ENCODE data around the gene FADS6.
"Not testable (repeated sequence)": the region's sequence is repeated elsewhere in the genome, so short reads cannot be mapped to it uniquely, and the experiment has no call there.

The FADS6 gene

DNA sequence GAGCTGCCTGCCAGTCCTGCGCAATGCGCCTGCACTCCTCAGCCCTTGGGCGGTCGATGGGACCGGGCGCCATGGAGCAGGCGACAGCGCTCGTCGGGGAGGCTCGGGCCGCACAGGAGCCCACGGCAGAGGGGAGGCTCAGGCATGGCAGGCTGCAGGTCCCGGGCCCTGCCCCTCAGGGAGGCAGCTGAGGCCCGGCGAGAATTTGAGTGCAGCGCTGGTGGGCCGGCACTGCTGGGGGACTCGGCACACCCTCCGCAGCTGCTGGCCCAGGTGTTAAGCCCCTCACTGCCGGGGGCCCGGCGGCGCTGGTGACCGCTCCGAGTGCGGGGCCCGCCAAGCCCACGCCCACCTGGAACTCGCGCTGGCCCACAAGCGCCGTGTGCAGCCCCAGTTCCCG lies 13.6 kb upstream of the FADS6 start:
- H3K4me3 ChIP-seq (replicated peaks; ENCODE audit: low read depth, low read length): no peak overlapping the region
- DNase-seq (ENCODE audit: extremely low read depth, low read depth): no peak
- TF ChIP-seq, protein P1, sequence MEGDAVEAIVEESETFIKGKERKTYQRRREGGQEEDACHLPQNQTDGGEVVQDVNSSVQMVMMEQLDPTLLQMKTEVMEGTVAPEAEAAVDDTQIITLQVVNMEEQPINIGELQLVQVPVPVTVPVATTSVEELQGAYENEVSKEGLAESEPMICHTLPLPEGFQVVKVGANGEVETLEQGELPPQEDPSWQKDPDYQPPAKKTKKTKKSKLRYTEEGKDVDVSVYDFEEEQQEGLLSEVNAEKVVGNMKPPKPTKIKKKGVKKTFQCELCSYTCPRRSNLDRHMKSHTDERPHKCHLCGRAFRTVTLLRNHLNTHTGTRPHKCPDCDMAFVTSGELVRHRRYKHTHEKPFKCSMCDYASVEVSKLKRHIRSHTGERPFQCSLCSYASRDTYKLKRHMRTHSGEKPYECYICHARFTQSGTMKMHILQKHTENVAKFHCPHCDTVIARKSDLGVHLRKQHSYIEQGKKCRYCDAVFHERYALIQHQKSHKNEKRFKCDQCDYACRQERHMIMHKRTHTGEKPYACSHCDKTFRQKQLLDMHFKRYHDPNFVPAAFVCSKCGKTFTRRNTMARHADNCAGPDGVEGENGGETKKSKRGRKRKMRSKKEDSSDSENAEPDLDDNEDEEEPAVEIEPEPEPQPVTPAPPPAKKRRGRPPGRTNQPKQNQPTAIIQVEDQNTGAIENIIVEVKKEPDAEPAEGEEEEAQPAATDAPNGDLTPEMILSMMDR (IDR thresholded peaks at IDR 0.05; ENCODE audit: low read depth, low read length, missing control alignments): no peak

DNA sequence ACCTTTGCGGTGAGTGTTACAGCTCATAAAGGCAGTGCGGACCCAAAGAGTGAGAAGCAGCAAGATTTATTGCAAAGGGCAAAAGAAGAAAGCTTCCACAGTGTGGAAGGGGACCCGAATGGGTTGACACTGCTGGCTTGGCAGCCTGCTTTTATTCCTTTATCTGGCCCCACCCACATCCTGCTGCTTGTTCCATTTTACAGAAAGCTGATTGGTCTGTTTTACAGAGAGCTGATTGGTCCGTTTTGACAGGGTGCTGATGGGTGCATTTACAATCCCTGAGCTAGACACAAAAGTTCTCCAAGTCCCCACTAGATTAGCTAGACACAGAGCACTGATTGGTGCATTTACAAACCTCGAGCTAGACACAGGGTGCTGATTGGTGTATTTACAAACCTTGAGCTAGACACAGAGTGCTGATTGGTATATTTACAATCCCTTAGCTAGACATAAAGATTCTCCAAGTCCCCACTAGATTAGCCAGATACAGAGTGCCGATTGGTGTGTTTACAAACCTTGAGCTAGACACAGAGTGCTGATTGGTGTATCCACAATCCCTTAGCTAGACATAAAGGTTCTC lies 12.9 kb upstream of the FADS6 start:
- not testable (repeated sequence) for DNase-seq (ENCODE audit: extremely low read depth, low read depth)

DNA sequence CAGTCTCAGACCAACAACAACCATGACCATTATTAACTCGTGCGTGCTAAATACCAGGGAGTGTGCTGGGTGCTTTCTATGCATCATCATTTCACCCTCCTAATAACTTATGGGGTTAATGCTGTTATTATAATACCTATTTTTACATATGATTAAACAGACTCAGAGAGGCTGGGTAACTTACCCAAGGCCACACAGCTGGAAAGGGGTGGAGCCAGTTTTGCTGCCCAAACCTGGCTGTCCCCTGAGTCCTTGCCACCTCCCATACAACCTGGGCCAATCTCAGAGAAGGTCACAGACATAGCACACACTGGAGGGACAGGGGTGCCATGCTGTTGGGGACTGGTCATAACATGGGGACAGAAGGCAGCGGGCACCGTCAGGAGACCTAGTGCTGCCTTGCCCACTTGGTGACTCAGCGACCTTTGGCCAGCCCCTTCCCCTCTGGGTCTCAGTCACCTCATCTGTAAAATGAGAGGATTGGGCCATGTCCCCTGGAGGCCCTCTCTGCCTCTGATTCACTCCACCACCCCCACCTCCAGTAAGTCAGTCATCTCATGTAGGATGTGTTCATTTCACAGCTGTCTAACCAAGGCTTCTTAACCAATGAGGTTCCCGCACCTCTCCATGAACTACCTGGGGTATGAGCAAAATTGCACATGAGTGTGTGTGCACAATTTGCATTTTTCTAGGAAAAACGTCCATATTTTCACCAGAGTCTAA lies 11.4 kb upstream of the FADS6 start:
- no peak for DNase-seq (ENCODE audit: extremely low read depth, low read depth)
- no peak overlapping the region for H3K4me3 ChIP-seq (replicated peaks; ENCODE audit: low read depth, low read length)
- TF ChIP-seq, protein P1 (IDR thresholded peaks at IDR 0.05; ENCODE audit: low read depth, low read length, missing control alignments): no peak

More for the DNA sequence above, 12.9 kb upstream of the FADS6 start:
- not testable (repeated sequence) for H3K4me3 ChIP-seq (replicated peaks; ENCODE audit: low read depth, low read length)

DNA sequence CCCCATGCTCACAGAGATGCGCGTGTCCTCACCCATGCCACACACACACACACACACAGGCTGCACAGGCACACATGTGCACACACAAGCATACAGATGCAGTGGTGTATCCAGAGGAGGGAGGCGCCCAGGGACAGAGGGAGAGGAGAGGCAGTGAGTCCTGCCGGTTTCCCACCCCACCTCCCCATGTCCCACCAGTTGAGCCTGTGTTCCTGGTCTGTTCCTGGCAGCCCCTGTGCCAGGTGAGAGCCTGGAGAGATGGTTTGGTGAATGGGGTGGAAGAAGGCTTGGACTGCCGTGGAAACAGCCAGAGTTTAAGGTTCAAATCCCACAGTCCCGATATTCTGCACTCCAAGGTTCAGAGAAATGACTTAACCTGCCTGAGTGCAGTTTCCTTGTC lies 10.2 kb upstream of the FADS6 start:
- DNase-seq (ENCODE audit: extremely low read depth, low read depth): no peak
- H3K4me3 ChIP-seq (replicated peaks; ENCODE audit: low read depth, low read length): no peak overlapping the region
- TF ChIP-seq, protein P1 (IDR thresholded peaks at IDR 0.05; ENCODE audit: low read depth, low read length, missing control alignments): no peak

DNA sequence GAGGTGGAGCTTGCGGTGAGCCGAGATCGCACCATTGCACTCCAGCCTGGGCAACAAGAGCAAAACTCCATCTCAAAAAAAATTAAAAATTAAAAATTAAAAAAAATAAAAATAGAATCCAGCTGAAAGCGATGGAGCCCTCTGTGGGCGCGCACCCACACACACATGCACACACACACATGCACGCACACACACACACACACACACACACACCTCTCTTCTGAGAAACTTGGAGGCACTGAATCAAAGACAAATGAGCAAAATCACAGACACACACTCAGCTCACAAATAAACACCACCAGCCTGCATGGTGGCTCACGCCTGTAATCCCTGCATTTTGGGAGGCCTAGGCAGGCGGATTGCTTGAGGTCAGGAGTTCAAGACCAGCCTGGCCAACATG lies 9.6 kb upstream of the FADS6 start:
- TF ChIP-seq, protein P1 (IDR thresholded peaks at IDR 0.05; ENCODE audit: low read depth, low read length, missing control alignments): no peak
- no peak for DNase-seq (ENCODE audit: extremely low read depth, low read depth)
- no peak overlapping the region for H3K4me3 ChIP-seq (replicated peaks; ENCODE audit: low read depth, low read length)

DNA sequence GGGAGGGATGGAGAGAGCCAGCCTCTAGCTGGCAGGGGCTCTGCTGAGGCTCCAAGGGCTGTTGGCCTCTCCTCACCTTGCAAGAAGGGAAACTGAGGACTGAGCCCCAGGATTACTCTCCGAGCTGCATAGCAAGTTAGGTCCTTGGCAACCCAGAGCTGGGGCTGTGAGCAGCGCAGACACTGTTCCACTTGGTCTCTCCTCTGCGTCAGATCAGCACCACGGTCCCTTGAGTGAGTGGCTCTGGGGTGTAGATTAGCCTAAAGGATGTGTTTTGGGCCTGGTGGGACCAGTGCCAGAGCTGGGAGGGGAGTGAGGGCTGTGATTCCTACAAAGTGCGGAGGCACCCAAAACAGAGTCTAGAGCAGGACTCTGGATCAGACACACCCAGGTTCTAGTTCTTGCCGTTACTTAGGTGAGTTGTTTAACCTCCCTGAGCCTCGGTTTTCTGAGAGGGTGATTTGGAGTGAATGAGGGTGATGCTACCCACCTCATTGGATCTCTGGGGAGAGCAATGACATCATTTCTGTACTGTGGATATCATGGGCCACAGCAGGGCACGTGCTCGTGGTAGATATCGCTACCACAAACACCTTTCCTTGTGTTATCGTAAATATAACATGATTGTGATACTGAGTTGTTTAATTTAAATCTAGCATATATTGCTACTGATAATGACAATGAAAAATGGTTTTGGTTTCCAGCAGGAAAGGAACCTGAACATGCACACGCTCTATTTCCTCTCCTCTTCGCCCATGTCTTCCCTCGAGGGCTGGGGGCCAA lies 8.1 kb upstream of the FADS6 start:
- TF ChIP-seq, protein P1 (IDR thresholded peaks at IDR 0.05; ENCODE audit: low read depth, low read length, missing control alignments): no peak
- H3K4me3 ChIP-seq (replicated peaks; ENCODE audit: low read depth, low read length): no peak overlapping the region
- DNase-seq (ENCODE audit: extremely low read depth, low read depth): no peak

DNA sequence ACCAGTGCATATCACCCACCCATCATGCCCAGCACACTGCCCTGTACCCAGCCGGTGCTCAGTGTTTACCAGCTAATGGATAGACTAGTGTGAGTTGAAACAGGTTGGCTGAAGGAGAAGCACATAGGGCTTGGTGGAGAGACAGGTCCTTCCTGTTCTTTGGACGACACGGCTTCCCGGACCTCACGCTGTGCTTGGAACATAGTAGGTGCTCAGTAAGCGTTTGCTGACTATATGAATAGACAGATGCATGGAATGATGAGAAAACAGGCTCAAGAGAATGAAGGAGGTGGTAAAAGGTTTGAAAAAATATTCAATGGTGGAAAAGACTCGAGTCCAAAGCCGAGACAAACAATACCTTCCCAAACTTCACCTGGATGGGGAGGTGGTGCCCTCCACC lies 6.8 kb upstream of the FADS6 start:
- TF ChIP-seq, protein P1 (IDR thresholded peaks at IDR 0.05; ENCODE audit: low read depth, low read length, missing control alignments): no peak
- no peak for DNase-seq (ENCODE audit: extremely low read depth, low read depth)
- no peak overlapping the region for H3K4me3 ChIP-seq (replicated peaks; ENCODE audit: low read depth, low read length)
